Measurements from ENCODE around the gene JUN.

GRCh38 chr1:58816747-58817221 lies 32.9 kb upstream of the JUN start:
- no peak for TF ChIP-seq CTCF (IDR thresholded peaks at IDR 0.05)
- no peak for TF ChIP-seq POLR2A (IDR thresholded peaks at IDR 0.05)
- TF ChIP-seq EP300 (IDR thresholded peaks at IDR 0.05): no peak
